Gastrocnemius medialis (tissue), 4 donors: Measurements from ENCODE around the gene DNAJB11. TPM values are rescaled to one million over a fixed set of nuclear protein-coding genes. Genes with fewer than 3 reads are reported as not detected.

Experiments used
- ATAC-seq, 2 donors: fragments of 150-250 bp; one replicate each; pipeline ENCODE4 v1.9.1; 2016
- DNase-seq, 2 donors: peaks; one replicate each; pipeline ENCODE4 v3.0.0-alpha.2; 2019
- H3K27ac ChIP-seq, 4 donors: fragments of 200-600 bp; sonication (generic); 1 replicate in 1 of 4; 2 replicates in 3 of 4; pipeline ENCODE4 v1.5.1; 2016 to 2018; ENCODE audit warnings: mild to moderate bottlenecking in 2 of 4, moderate library complexity in 1 of 4
- H3K27me3 ChIP-seq, 3 donors: fragments of 200-600 bp; sonication (generic) in 2 of 3; 1 replicate in 1 of 3; 2 replicates in 2 of 3; pipeline versions ENCODE4 v1.5.1 to v1.6.0; 2016 to 2019; ENCODE audit warnings: mild to moderate bottlenecking in 1 of 3, moderate library complexity in 1 of 3
- H3K36me3 ChIP-seq, 2 donors: fragments of 200-600 bp; sonication (generic) in 1 of 2; one replicate each; pipeline ENCODE4 v1.5.1; 2017 to 2018
- H3K4me1 ChIP-seq, 2 donors: fragments of 200-600 bp; sonication (generic) in 1 of 2; one replicate each; pipeline ENCODE4 v1.5.1; 2016 to 2017; ENCODE audit warnings: mild to moderate bottlenecking in 2 of 2
- H3K4me3 ChIP-seq, 4 donors: fragments of 200-600 bp; sonication (generic) in 3 of 4; 1 replicate in 1 of 4; 2 replicates in 3 of 4; pipeline ENCODE4 v1.5.1; 2016 to 2019; ENCODE audit warnings: mild to moderate bottlenecking in 2 of 4
- H3K9me3 ChIP-seq, 3 donors: fragments of 200-600 bp; sonication (generic) in 2 of 3; 1 replicate in 1 of 3; 2 replicates in 2 of 3; pipeline ENCODE4 v1.5.1; 2016 to 2019
- POLR2A ChIP-seq, 2 donors: fragments of 450-650 bp; IDR thresholded peaks; one replicate each; pipeline ENCODE4 v1.6.1; 2017; ENCODE audit warnings: antibody characterized with exemption in 2 of 2, mild to moderate bottlenecking in 2 of 2, moderate library complexity in 2 of 2
- in situ Hi-C, 4 donors: fragments of 200-750 bp; cut with MboI; loops; one replicate each; pipeline versions ENCODE4 v1.15.0 to v1.8.0; 2017; ENCODE audit warnings: low sequenced_read_pairs in 4 of 4
- intact Hi-C: fragments of 100-400 bp; cut with DNase I; formaldehyde crosslinking; loops from one replicate; pipeline ENCODE4 v1.15.1; 2023; ENCODE audit warnings: low total_unique reads
- total RNA-seq, 4 donors: library from RNA; depleted of rRNA; stranded (reverse); fragments of >200 nt; gene quantifications; one replicate each; pipeline versions ENCODE4 v1.1.0 to v1.2.3, GENCODE V29; 2016
- TF ChIP-seq, protein P1 (sequence below), 5 experiments: fragments of 450-650 bp in 3 of 5; fragments of 200-600 bp in 2 of 5; sonication (generic) in 2 of 5; IDR thresholded peaks in 4 of 5; conservative IDR thresholded peaks in 1 of 5; 1 replicate in 4 of 5; 2 replicates in 1 of 5; pipeline ENCODE4 v1.5.1; 2016 to 2019; ENCODE audit warnings: antibody characterized with exemption in 5 of 5, mild to moderate bottlenecking in 3 of 5, moderate library complexity in 3 of 5

DNAJB11 gene
- total RNA-seq, 4 donors from 2014 or later: 15.1 to 24.7 (median 23.0) TPM

- intact Hi-C loops: loop anchor here (5.0 to 10.0 kb wide), 2 partner anchors 548 to 635 kb away; no protein-coding TSS in a partner anchor
- no peaks in the 10 kb centered on the region for H3K9me3 ChIP-seq
- no peaks in the 10 kb centered on the region for H3K36me3 ChIP-seq
- H3K4me3 ChIP-seq: peak overlapping the region in 1 of 4 donors; percentile 27
- peaks cover 10 to 15% (median 14%) of the 10 kb centered on the region in 3 donors for H3K27me3 ChIP-seq
- in situ Hi-C loops: loop anchor here (5.0 to 25.0 kb wide), 3 partner anchors 198 to 545 kb away; no protein-coding TSS in a partner anchor
- H3K4me1 ChIP-seq: peaks cover 0 to 6% of the 10 kb centered on the region in 2 donors
- TF ChIP-seq POLR2A (IDR thresholded peaks at IDR 0.05): no peak
- TF ChIP-seq, protein P1, sequence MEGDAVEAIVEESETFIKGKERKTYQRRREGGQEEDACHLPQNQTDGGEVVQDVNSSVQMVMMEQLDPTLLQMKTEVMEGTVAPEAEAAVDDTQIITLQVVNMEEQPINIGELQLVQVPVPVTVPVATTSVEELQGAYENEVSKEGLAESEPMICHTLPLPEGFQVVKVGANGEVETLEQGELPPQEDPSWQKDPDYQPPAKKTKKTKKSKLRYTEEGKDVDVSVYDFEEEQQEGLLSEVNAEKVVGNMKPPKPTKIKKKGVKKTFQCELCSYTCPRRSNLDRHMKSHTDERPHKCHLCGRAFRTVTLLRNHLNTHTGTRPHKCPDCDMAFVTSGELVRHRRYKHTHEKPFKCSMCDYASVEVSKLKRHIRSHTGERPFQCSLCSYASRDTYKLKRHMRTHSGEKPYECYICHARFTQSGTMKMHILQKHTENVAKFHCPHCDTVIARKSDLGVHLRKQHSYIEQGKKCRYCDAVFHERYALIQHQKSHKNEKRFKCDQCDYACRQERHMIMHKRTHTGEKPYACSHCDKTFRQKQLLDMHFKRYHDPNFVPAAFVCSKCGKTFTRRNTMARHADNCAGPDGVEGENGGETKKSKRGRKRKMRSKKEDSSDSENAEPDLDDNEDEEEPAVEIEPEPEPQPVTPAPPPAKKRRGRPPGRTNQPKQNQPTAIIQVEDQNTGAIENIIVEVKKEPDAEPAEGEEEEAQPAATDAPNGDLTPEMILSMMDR (IDR thresholded peaks at IDR 0.05 in 4 of 5, conservative IDR thresholded peaks at IDR 0.05 in 1 of 5): peak; percentile 39 to 86 (median 65)
- DNase-seq (peak; percentile 31 to 47), ATAC-seq (peak; percentile 68 to 81)
- no peak overlapping the region for H3K27ac ChIP-seq
Measured at GRCh38 chr3:186617036-186617946, 46.8 kb downstream of the DNAJB11 start.

- Histone ChIP-seq H3K27me3 (peaks cover 10 to 15% (median 14%) of the 10 kb centered on the region in 3 donors), H3K4me1 (peaks cover 0 to 6% of the 10 kb centered on the region in 2 donors), H3K27ac (no peak overlapping the region), H3K36me3 (no peaks in the 10 kb centered on the region), H3K4me3 (no peak overlapping the region), H3K9me3 (no peaks in the 10 kb centered on the region)
- DNase-seq: no peak
- ATAC-seq: no peak
- intact Hi-C loops: loop anchor here (5.0 to 10.0 kb wide), 2 partner anchors 546 to 636 kb away; no protein-coding TSS in a partner anchor
- in situ Hi-C loops: loop anchor here (5.0 to 25.0 kb wide), 3 partner anchors 196 to 544 kb away; no protein-coding TSS in a partner anchor
- TF ChIP-seq, protein P1 (IDR thresholded peaks at IDR 0.05 in 4 of 5, conservative IDR thresholded peaks at IDR 0.05 in 1 of 5): no peak
- no peak for TF ChIP-seq POLR2A (IDR thresholded peaks at IDR 0.05)
Measured at GRCh38 chr3:186618318-186618938, 47.9 kb downstream of the DNAJB11 start.

- H3K9me3 ChIP-seq: no peaks in the 10 kb centered on the region
- peaks cover 10 to 15% (median 14%) of the 10 kb centered on the region in 3 donors for H3K27me3 ChIP-seq
- no peak for DNase-seq
- intact Hi-C loops: loop anchor here (5.0 to 10.0 kb wide), 2 partner anchors 545 to 637 kb away; no protein-coding TSS in a partner anchor
- no peaks in the 10 kb centered on the region for H3K36me3 ChIP-seq
- no peak for ATAC-seq
- in situ Hi-C loops: loop anchor here (5.0 to 25.0 kb wide), 3 partner anchors 195 to 543 kb away; no protein-coding TSS in a partner anchor
- no peak overlapping the region for H3K4me3 ChIP-seq
- TF ChIP-seq POLR2A (IDR thresholded peaks at IDR 0.05): no peak
- TF ChIP-seq, protein P1 (IDR thresholded peaks at IDR 0.05 in 4 of 5, conservative IDR thresholded peaks at IDR 0.05 in 1 of 5): no peak
- H3K27ac ChIP-seq: no peak overlapping the region
- peaks cover 0 to 6% of the 10 kb centered on the region in 2 donors for H3K4me1 ChIP-seq
Measured at GRCh38 chr3:186619787-186620212, 49.3 kb downstream of the DNAJB11 start.

GRCh38 chr3:186620213-186621092, 49.9 kb downstream of the DNAJB11 start:
- Histone ChIP-seq H3K4me3 (no peak overlapping the region), H3K9me3 (no peaks in the 10 kb centered on the region), H3K4me1 (peaks cover 0 to 6% of the 10 kb centered on the region in 2 donors), H3K27ac (no peak overlapping the region), H3K27me3 (peaks cover 10 to 15% (median 14%) of the 10 kb centered on the region in 3 donors), H3K36me3 (no peaks in the 10 kb centered on the region)
- DNase-seq (no peak), ATAC-seq (no peak)
- in situ Hi-C loops: loop anchor here (25.0 kb wide), 1 partner anchor 542 kb away; no protein-coding TSS in a partner anchor
- intact Hi-C loops: no loop called here
- TF ChIP-seq, protein P1 (IDR thresholded peaks at IDR 0.05 in 4 of 5, conservative IDR thresholded peaks at IDR 0.05 in 1 of 5): no peak
- TF ChIP-seq POLR2A (IDR thresholded peaks at IDR 0.05): no peak
